Measurements from ENCODE around the gene ADPRHL1.

ADPRHL1 gene

DNA sequence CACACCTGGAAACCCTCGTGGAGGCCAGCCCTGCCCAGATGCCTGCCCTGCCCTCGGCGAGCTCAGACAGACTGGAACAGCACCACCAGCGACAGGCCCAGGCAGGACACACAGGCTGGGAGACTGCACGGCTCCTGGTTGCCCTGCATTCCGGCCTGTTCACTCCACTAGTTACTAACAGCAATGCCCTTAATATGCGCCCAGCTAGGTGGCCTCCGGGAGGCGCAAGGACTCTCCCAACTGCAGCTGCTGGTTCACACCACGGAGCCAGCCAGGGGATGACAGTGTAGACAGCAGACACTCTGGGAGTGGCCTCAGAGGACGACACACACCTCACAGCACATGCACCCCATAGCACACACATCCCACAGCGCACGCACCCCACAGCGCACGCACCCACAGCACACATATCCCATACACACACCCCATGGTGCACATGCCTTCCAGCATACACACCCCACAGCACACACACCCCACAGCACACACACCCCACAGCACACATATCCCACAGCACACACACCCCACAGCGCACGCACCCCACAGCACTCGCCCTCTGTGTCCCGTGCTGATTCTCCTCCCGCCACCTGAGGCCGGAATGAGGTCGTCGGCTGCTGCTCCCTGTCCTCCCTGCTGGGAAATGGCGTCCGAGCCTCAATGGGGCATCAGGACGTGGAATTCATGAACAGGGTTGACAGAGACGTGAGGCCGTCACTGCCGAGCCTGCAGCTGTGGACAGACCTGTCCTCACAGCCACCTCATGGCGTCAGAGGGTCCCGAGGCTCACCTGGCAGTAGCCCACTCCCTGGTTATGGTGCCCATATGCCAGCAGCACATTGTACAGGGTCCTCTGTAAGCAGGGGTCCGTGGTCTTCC is 103.0 kb downstream of the ADPRHL1 start:
- DNase-seq (ENCODE audit: low read depth in 2 of 2) = no peak
